Breast epithelium (tissue), 3 donors: Measurements from ENCODE around the gene RXFP1.

ENCODE experiments used
- CTCF ChIP-seq, 3 donors: fragments of 450-650 bp; IDR thresholded peaks; one replicate each; pipeline ENCODE4 v1.5.1; 2016 to 2017; ENCODE audit warnings: antibody characterized with exemption in 3 of 3, mild to moderate bottlenecking in 3 of 3, moderate library complexity in 3 of 3
- POLR2A ChIP-seq: fragments of 450-650 bp; IDR thresholded peaks from one replicate; pipeline ENCODE4 v1.6.1; 2016; ENCODE audit warnings: antibody characterized with exemption, mild to moderate bottlenecking, moderate library complexity
- POLR2AphosphoS5 ChIP-seq, 3 donors: sonication (generic); formaldehyde crosslinking; IDR thresholded peaks; one replicate each; pipeline ENCODE4 v1.6.1; 2017; ENCODE audit warnings: antibody characterized with exemption in 3 of 3

- no peak for TF ChIP-seq CTCF (IDR thresholded peaks at IDR 0.05)
- TF ChIP-seq POLR2AphosphoS5 (IDR thresholded peaks at IDR 0.05): no peak
- no peak for TF ChIP-seq POLR2A
Measured at GRCh38 chr4:158657291-158657690, 135.6 kb downstream of the RXFP1 start.
